Panc1 (cell line): ENCODE measurements around the gene BTG4. TPM values are rescaled to one million over a fixed set of nuclear protein-coding genes. Genes with fewer than 3 reads are reported as not detected.

Source experiments
- ATAC-seq: fragments of 200-7000 bp; cut with Tn5 transposase; 2 replicates; pipeline ENCODE4 v1.9.1; 2020; ENCODE audit warnings: mild to moderate bottlenecking, moderate library complexity
- BruUV-seq: library from RNA; stranded (reverse); fragments of 400-500 nt; replicated peaks from 2 replicates; lab custom pipeline; 2021; lab: Mats Ljungman, UMichigan
- CTCF ChIA-PET: fragments of 300-600 bp; sonication (Branson Sonifier 250); formaldehyde crosslinking; loops from one replicate; lab custom pipeline; 2022; ENCODE audit warnings: antibody characterized with exemption; lab: Charles Lee
- POLR2A ChIA-PET: fragments of 300-600 bp; sonication (Branson Sonifier 250); formaldehyde crosslinking; loops from one replicate; lab custom pipeline; 2022; ENCODE audit warnings: antibody characterized with exemption; lab: Charles Lee
- DNase-seq: peaks from one replicate; pipeline ENCODE4 v3.0.0-alpha.2; 2010; ENCODE audit warnings: low read depth, low spot score
- H3K27ac ChIP-seq: 2 replicates; pipeline ENCODE4 v1.5.1; 2011; ENCODE audit warnings: mild to moderate bottlenecking, low read length, inconsistent platforms
- H3K27me3 ChIP-seq: fragments of 200-500 bp; sonication (Bioruptor generic); 2 replicates; pipeline ENCODE4 v1.6.0; 2014; ENCODE audit warnings: low read length, inconsistent platforms; ENCODE audit not compliant: control insufficient read depth, insufficient read depth
- H3K36me3 ChIP-seq: fragments of 200-500 bp; sonication (Bioruptor generic); 2 replicates; pipeline ENCODE4 v1.5.1; 2014; ENCODE audit warnings: inconsistent platforms, mild to moderate bottlenecking, low read length, moderate library complexity; ENCODE audit not compliant: control insufficient read depth, insufficient read depth
- H3K4me1 ChIP-seq: 2 replicates; pipeline ENCODE4 v1.5.1; 2011; ENCODE audit warnings: inconsistent platforms, mild to moderate bottlenecking, low read length, moderate library complexity; ENCODE audit not compliant: control insufficient read depth, insufficient read depth
- H3K4me3 ChIP-seq, 2 experiments: 2 replicates each; pipeline ENCODE4 v1.5.1; 2011 to 2012; ENCODE audit warnings: low read depth in 2 of 2, low read length in 2 of 2, mild to moderate bottlenecking in 2 of 2, inconsistent platforms in 1 of 2, moderate library complexity in 1 of 2
- H3K9me3 ChIP-seq: fragments of 200-500 bp; sonication (Bioruptor generic); 2 replicates; pipeline ENCODE4 v1.5.1; 2014; ENCODE audit warnings: low read depth, mild to moderate bottlenecking, inconsistent platforms, low read length, moderate library complexity; ENCODE audit not compliant: control insufficient read depth, insufficient read depth
- CTCF ChIP-seq: fragments of 450-650 bp; IDR thresholded peaks from 2 replicates; pipeline ENCODE4 v1.5.1; 2017; ENCODE audit warnings: mild to moderate bottlenecking
- POLR2AphosphoS5 ChIP-seq: IDR thresholded peaks from 2 replicates; pipeline ENCODE4 v1.6.1; 2012; ENCODE audit warnings: mild to moderate bottlenecking, low read depth, low read length, moderate library complexity
- SIN3A ChIP-seq: IDR thresholded peaks from 2 replicates; pipeline ENCODE4 v1.6.1; 2012; ENCODE audit warnings: low read depth, mild to moderate bottlenecking, low read length, moderate library complexity, borderline replicate concordance; ENCODE audit not compliant: insufficient read depth
- TCF7L2 ChIP-seq: IDR thresholded peaks from 2 replicates; pipeline ENCODE4 v1.6.1; 2011; ENCODE audit warnings: mild to moderate bottlenecking, low read depth, low read length, inconsistent platforms
- in situ Hi-C: cut with HindIII; loops from 2 replicates; pipeline ENCODE4 v1.10.0; 2016; ENCODE audit warnings: low sequenced_read_pairs, low pct_unique_long_range_greater_than_20kb
- intact Hi-C: fragments of 100-400 bp; cut with micrococcal nuclease; formaldehyde crosslinking; loops from one replicate; pipeline ENCODE4 v1.10.0; 2022; ENCODE audit not compliant: unreplicated experiment
- total RNA-seq: library from RNA; stranded (reverse); gene quantifications from one replicate; pipeline ENCODE4 v1.2.1, GENCODE V29; 2021; ENCODE audit not compliant: unreplicated experiment
- TF ChIP-seq, protein P1 (sequence below), 2 experiments: IDR thresholded peaks; 2 replicates each; pipeline ENCODE4 v1.6.1; 2011 to 2012; ENCODE audit warnings: low read depth in 2 of 2, control low read depth in 1 of 2, low read length in 1 of 2, mild to moderate bottlenecking in 1 of 2, moderate library complexity in 1 of 2; ENCODE audit not compliant: insufficient read depth in 1 of 2

Gene BTG4
- total RNA-seq, 1 experiment from 2014 or later, result not detected

GRCh38 chr11:111541254-111542061, 29.3 kb upstream of the BTG4 start:
- Histone ChIP-seq H3K27ac (no peak overlapping the region), H3K9me3 (no peaks in the 10 kb centered on the region), H3K36me3 (no peaks in the 10 kb centered on the region), H3K4me1 (peaks cover 7% of the 10 kb centered on the region; the same call in 1 of the 2 replicates), H3K4me3 (peak overlapping the region; percentile 38 to 58), H3K27me3 (peaks cover 23% of the 10 kb centered on the region)
- no TSS peak for BruUV-seq
- in situ Hi-C loops, result no loop called here
- POLR2A ChIA-PET, result no interaction called here
- TF ChIP-seq CTCF (no peak), POLR2AphosphoS5 (no peak), TCF7L2 (no peak), SIN3A (no peak)
- TF ChIP-seq, protein P1, sequence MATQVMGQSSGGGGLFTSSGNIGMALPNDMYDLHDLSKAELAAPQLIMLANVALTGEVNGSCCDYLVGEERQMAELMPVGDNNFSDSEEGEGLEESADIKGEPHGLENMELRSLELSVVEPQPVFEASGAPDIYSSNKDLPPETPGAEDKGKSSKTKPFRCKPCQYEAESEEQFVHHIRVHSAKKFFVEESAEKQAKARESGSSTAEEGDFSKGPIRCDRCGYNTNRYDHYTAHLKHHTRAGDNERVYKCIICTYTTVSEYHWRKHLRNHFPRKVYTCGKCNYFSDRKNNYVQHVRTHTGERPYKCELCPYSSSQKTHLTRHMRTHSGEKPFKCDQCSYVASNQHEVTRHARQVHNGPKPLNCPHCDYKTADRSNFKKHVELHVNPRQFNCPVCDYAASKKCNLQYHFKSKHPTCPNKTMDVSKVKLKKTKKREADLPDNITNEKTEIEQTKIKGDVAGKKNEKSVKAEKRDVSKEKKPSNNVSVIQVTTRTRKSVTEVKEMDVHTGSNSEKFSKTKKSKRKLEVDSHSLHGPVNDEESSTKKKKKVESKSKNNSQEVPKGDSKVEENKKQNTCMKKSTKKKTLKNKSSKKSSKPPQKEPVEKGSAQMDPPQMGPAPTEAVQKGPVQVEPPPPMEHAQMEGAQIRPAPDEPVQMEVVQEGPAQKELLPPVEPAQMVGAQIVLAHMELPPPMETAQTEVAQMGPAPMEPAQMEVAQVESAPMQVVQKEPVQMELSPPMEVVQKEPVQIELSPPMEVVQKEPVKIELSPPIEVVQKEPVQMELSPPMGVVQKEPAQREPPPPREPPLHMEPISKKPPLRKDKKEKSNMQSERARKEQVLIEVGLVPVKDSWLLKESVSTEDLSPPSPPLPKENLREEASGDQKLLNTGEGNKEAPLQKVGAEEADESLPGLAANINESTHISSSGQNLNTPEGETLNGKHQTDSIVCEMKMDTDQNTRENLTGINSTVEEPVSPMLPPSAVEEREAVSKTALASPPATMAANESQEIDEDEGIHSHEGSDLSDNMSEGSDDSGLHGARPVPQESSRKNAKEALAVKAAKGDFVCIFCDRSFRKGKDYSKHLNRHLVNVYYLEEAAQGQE (IDR thresholded peaks at IDR 0.05; ENCODE audit: insufficient read depth in 1 of 2, low read depth in 2 of 2, low read length in 1 of 2), result no peak
- ATAC-seq (peak; percentile 68), DNase-seq (no peak)
- intact Hi-C loops, result no loop called here
- CTCF ChIA-PET, result no interaction called here

- ChIA-PET POLR2A (no interaction called here), CTCF (no interaction called here)
- H3K4me3 ChIP-seq, result peak overlapping the region; percentile 38 to 58
Measured at GRCh38 chr11:111540937-111541253, 28.7 kb upstream of the BTG4 start.

More at GRCh38 chr11:111540937-111541253, 28.7 kb upstream of the BTG4 start:
- ATAC-seq (peak; percentile 67), DNase-seq (no peak)
- in situ Hi-C loops, result no loop called here
- TF ChIP-seq SIN3A, result no peak
- TF ChIP-seq, protein P1 (IDR thresholded peaks at IDR 0.05; ENCODE audit: insufficient read depth in 1 of 2, low read depth in 2 of 2, low read length in 1 of 2), result no peak
- TF ChIP-seq TCF7L2, result no peak
- no peak for TF ChIP-seq CTCF
- TF ChIP-seq POLR2AphosphoS5, result no peak
- Histone ChIP-seq H3K4me1 (peaks cover 7% of the 10 kb centered on the region; the same call in 1 of the 2 replicates), H3K27me3 (peaks cover 23% of the 10 kb centered on the region), H3K27ac (no peak overlapping the region), H3K9me3 (no peaks in the 10 kb centered on the region), H3K36me3 (no peaks in the 10 kb centered on the region)
- intact Hi-C loops, result no loop called here
- no TSS peak for BruUV-seq
